ENCODE measurements around the gene MPP2. TPM values are rescaled to one million over a fixed set of nuclear protein-coding genes. Genes with fewer than 3 reads are reported as not detected.

The MPP2 gene
- total RNA-seq, 1 experiment from 2014 or later = 5.6 TPM

DNA sequence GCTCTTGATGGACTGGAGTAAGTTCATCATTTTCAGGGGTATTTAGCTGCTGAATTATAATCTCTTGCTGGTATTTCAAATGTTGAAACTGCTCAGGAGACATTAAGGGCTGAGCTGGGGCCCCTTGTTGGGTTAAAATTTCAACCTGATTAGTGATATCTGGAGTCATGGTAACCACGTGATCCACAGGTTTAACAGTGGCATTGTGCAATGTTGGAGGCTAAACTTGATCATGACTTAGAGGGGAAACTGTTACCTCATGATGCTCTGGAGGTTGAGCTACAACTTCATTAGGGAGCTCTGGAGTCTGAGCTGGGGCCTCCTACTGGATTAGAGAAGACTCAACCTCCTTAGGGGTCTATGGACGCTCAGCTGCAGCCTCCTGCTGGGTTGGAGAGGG lies 17.2 kb upstream of the MPP2 start:
- intact Hi-C loops (cut with micrococcal nuclease; ENCODE audit: unreplicated experiment) = no loop called here
- Mint-ChIP-seq H3K36me3 (ENCODE audit: insufficient read depth, unreplicated experiment) (no peaks in the 10 kb centered on the region), H3K4me1 (ENCODE audit: low read depth, unreplicated experiment) (no peaks in the 10 kb centered on the region), H3K27me3 (ENCODE audit: insufficient read depth, unreplicated experiment) (no peaks in the 10 kb centered on the region), H3K9me3 (ENCODE audit: unreplicated experiment) (no peaks in the 10 kb centered on the region), H3K27ac (ENCODE audit: unreplicated experiment) (no peak overlapping the region), H3K4me3 (ENCODE audit: unreplicated experiment) (no peak overlapping the region)
- H3K9me3 ChIP-seq = no peaks in the 10 kb centered on the region
- BruUV-seq (replicated peaks) = no TSS peak
- DNase-seq = no peak
- ChIA-PET CTCF (interaction anchor here (0.6 to 2.0 kb wide), 4 partner anchors 14 to 78 kb away, joined by 3 to 15 read pairs (median 4); no protein-coding TSS in a partner anchor), POLR2A (no interaction called here)
- H3K4me3 ChIP-seq (ENCODE audit: low read depth, low read length) = no peak overlapping the region
- H3K27me3 ChIP-seq (replicated peaks; ENCODE audit: control insufficient read depth, insufficient read depth, low read length) = no peaks in the 10 kb centered on the region
- TF ChIP-seq, protein P1, sequence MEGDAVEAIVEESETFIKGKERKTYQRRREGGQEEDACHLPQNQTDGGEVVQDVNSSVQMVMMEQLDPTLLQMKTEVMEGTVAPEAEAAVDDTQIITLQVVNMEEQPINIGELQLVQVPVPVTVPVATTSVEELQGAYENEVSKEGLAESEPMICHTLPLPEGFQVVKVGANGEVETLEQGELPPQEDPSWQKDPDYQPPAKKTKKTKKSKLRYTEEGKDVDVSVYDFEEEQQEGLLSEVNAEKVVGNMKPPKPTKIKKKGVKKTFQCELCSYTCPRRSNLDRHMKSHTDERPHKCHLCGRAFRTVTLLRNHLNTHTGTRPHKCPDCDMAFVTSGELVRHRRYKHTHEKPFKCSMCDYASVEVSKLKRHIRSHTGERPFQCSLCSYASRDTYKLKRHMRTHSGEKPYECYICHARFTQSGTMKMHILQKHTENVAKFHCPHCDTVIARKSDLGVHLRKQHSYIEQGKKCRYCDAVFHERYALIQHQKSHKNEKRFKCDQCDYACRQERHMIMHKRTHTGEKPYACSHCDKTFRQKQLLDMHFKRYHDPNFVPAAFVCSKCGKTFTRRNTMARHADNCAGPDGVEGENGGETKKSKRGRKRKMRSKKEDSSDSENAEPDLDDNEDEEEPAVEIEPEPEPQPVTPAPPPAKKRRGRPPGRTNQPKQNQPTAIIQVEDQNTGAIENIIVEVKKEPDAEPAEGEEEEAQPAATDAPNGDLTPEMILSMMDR (IDR thresholded peaks at IDR 0.05; ENCODE audit: insufficient read depth in 1 of 2, low read depth in 1 of 2, low read length in 1 of 2, severe bottlenecking in 1 of 2, unreplicated experiment in 1 of 2) = no peak
- 0 out of 2 replicates have a peak, but pooled peaks cover 3% of the 10 kb centered on the region for H3K4me1 ChIP-seq
- H3K36me3 ChIP-seq (ENCODE audit: control insufficient read depth, insufficient read depth, low read length) = no peaks in the 10 kb centered on the region

DNA sequence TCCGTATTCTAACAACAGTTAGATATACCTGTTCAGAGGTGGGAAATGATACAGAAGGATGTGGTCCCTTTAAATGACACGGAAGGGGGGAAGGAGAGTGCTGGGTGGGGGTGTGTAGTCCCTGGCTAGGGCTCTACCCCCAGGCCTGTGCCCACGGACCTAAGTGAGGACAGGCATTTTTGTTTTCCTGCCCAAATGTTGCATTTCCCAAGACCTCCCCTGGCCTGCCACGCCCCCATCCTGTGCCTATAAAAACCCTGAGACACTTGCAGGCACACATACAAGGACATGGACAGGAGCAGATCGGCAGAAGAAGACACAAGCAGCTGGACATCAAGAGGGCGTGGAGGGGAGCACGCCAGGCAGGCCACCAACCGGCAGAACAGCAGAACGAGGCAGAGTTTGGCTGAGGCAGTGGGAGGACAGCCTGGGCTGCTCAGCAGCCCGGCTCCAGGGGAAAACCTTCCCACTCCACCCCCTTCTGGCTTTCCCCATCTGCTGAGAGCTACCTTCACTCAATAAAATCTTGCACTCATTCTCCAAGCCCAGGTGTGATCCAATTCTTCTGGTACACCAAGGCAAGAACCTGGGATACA lies 13.3 kb upstream of the MPP2 start:
- H3K27me3 ChIP-seq (replicated peaks; ENCODE audit: control insufficient read depth, insufficient read depth, low read length) = no peaks in the 10 kb centered on the region
- no TSS peak for BruUV-seq (replicated peaks)

DNA sequence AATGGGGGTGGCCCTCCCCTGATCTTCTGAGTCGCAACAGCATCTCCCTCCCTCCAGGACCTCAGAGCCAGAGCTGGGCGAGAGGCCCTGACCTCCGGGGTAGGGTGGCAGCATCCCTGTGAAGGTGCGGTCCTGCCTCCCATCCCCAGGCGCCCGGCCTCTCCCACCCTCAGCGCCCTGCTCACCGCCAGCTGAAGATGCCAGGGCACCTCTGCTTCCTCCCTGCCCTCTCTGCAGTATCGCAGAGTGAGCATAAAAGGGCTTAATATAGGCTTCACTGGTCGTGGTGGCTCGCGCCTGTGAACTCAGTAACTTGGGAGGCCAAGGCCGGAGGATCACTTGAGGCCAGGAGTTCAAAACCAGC lies 10.7 kb upstream of the MPP2 start:
- Mint-ChIP-seq H3K27me3 (ENCODE audit: insufficient read depth, unreplicated experiment) (no peaks in the 10 kb centered on the region), H3K36me3 (ENCODE audit: insufficient read depth, unreplicated experiment) (no peaks in the 10 kb centered on the region), H3K9me3 (ENCODE audit: unreplicated experiment) (no peaks in the 10 kb centered on the region), H3K4me3 (ENCODE audit: unreplicated experiment) (no peak overlapping the region), H3K27ac (ENCODE audit: unreplicated experiment) (no peak overlapping the region), H3K4me1 (ENCODE audit: low read depth, unreplicated experiment) (peaks cover 7% of the 10 kb centered on the region)
- no peak for DNase-seq
- TF ChIP-seq, protein P1 (IDR thresholded peaks at IDR 0.05; ENCODE audit: insufficient read depth in 1 of 2, low read depth in 1 of 2, low read length in 1 of 2, severe bottlenecking in 1 of 2, unreplicated experiment in 1 of 2) = no peak
- ChIA-PET CTCF (no interaction called here), POLR2A (no interaction called here)
- BruUV-seq (replicated peaks) = no TSS peak
- Histone ChIP-seq H3K4me3 (ENCODE audit: low read depth, low read length) (no peak overlapping the region), H3K36me3 (ENCODE audit: control insufficient read depth, insufficient read depth, low read length) (no peaks in the 10 kb centered on the region), H3K9me3 (no peaks in the 10 kb centered on the region), H3K4me1 (peaks cover 20% of the 10 kb centered on the region), H3K27me3 (replicated peaks; ENCODE audit: control insufficient read depth, insufficient read depth, low read length) (no peaks in the 10 kb centered on the region)
- intact Hi-C loops (cut with micrococcal nuclease; ENCODE audit: unreplicated experiment) = no loop called here

More for the DNA sequence above, 13.3 kb upstream of the MPP2 start:
- H3K27ac Mint-ChIP-seq (ENCODE audit: unreplicated experiment) = no peak overlapping the region
- TF ChIP-seq, protein P1 (IDR thresholded peaks at IDR 0.05; ENCODE audit: insufficient read depth in 1 of 2, low read depth in 1 of 2, low read length in 1 of 2, severe bottlenecking in 1 of 2, unreplicated experiment in 1 of 2) = no peak
- DNase-seq = no peak
- intact Hi-C loops (cut with micrococcal nuclease; ENCODE audit: unreplicated experiment) = no loop called here
- Histone ChIP-seq H3K4me3 (ENCODE audit: low read depth, low read length) (no peak overlapping the region), H3K4me1 (peaks cover 18% of the 10 kb centered on the region), H3K9me3 (no peaks in the 10 kb centered on the region), H3K36me3 (ENCODE audit: control insufficient read depth, insufficient read depth, low read length) (no peaks in the 10 kb centered on the region)
- no peaks in the 10 kb centered on the region for H3K9me3 Mint-ChIP-seq (ENCODE audit: unreplicated experiment)
- CTCF ChIA-PET = interaction anchor here (1.5 kb wide), 1 partner anchor 40 kb away, joined by 3 read pairs; no protein-coding TSS in a partner anchor
- no peaks in the 10 kb centered on the region for H3K36me3 Mint-ChIP-seq (ENCODE audit: insufficient read depth, unreplicated experiment)
- peaks cover 7% of the 10 kb centered on the region for H3K4me1 Mint-ChIP-seq (ENCODE audit: low read depth, unreplicated experiment)
- POLR2A ChIA-PET = no interaction called here
- no peaks in the 10 kb centered on the region for H3K27me3 Mint-ChIP-seq (ENCODE audit: insufficient read depth, unreplicated experiment)
- no peak overlapping the region for H3K4me3 Mint-ChIP-seq (ENCODE audit: unreplicated experiment)

Measured in Caco-2 (cell line).